Skeletal muscle tissue (tissue), 4 donors: Measurements from ENCODE around the gene TMPRSS5. TPM values are rescaled to one million over a fixed set of nuclear protein-coding genes. Genes with fewer than 3 reads are reported as not detected.

Experiments used
- H3K27ac ChIP-seq: one replicate; pipeline ENCODE4 v1.7.0; 2013; ENCODE audit warnings: mild to moderate bottlenecking, low read depth, low read length, inconsistent platforms
- H3K27me3 ChIP-seq, 3 donors: one replicate each; pipeline ENCODE4 v1.7.0; 2013; ENCODE audit warnings: low read length in 3 of 3; ENCODE audit not compliant: control insufficient read depth in 3 of 3, insufficient read depth in 3 of 3
- H3K36me3 ChIP-seq, 3 donors: one replicate each; pipeline ENCODE4 v1.7.0; 2013; ENCODE audit warnings: low read length in 3 of 3; ENCODE audit not compliant: control insufficient read depth in 3 of 3, insufficient read depth in 3 of 3
- H3K4me1 ChIP-seq, 3 donors: one replicate each; pipeline ENCODE4 v1.7.0; 2013; ENCODE audit warnings: low read length in 3 of 3, mild to moderate bottlenecking in 3 of 3; ENCODE audit not compliant: control insufficient read depth in 3 of 3, insufficient read depth in 3 of 3
- H3K4me3 ChIP-seq, 3 donors: one replicate each; pipeline ENCODE4 v1.7.0; 2013; ENCODE audit warnings: low read length in 3 of 3
- H3K9ac ChIP-seq, 3 donors: one replicate each; pipeline ENCODE4 v1.7.0; 2013; ENCODE audit warnings: low read length in 3 of 3, mild to moderate bottlenecking in 3 of 3, moderate library complexity in 2 of 3, low read depth in 1 of 3
- H3K9me3 ChIP-seq, 3 donors: one replicate each; pipeline ENCODE4 v1.7.0; 2013; ENCODE audit warnings: low read length in 3 of 3; ENCODE audit not compliant: control insufficient read depth in 3 of 3
- total RNA-seq: library from RNA; depleted of rRNA; stranded (reverse); fragments of >200 nt; gene quantifications from one replicate; pipeline ENCODE4 v1.2.3, GENCODE V29; 2014
- donor health status: Osteomylitis.

TMPRSS5 gene
- total RNA-seq, 1 donor from 2014 or later = 2.1 TPM

DNA sequence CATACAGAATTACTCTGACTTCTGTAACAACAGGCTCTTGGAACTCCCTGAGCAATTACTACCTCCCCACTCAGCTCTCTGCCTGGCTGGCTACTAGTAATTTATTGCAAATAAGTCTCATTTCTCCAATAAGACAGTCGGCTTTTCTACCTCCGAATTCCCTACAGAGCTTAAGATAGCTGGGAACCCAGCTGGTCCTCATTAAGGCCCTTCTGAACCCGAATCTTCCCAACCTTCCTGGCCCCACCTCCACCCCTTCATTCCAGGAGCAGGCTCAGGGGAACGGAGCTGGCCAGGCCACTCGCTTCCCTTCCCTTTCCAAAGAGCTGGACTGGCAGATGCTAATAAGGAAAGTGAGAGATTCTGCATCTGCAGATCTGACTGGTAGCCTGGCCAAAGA is 21.6 kb downstream of the TMPRSS5 start:
- Histone ChIP-seq H3K9me3 (no peaks in the 10 kb centered on the region), H3K27me3 (peaks cover 0 to 10% (median 0%) of the 10 kb centered on the region in 3 donors), H3K9ac (no peak overlapping the region), H3K4me1 (peaks cover 0 to 3% (median 0%) of the 10 kb centered on the region in 3 donors), H3K36me3 (no peaks in the 10 kb centered on the region), H3K4me3 (no peak overlapping the region), H3K27ac (no peak overlapping the region)

DNA sequence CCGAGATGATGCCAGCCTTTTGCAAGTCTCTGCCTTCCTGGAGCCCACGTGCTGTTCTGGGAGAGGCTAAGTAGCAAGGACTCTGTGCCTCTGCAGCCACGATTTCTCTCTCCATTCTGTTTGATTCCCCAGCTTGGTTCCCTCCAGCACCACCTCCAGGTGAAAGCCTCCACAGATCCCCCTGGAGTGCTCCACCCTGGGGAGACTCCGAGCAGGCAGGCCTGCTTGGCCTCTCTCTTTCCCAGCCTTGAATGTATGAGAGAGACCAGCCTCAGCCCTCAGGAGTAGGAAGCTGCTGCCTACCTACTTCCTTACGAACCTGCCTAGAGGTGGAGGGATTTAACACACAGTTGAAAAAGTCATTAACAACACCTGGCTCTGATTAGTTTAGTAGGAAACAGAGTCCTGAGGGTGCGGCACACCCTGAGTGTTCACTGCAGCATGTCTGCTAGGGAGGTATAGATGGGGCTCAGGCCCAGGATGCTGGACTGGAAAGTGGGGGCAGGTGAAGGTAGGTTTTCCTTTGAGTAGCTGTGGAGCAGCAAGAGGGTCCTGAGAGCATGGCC is 22.5 kb downstream of the TMPRSS5 start:
- no peak overlapping the region for H3K9ac ChIP-seq
- peaks cover 0 to 10% (median 0%) of the 10 kb centered on the region in 3 donors for H3K27me3 ChIP-seq
- H3K9me3 ChIP-seq = no peaks in the 10 kb centered on the region

DNA sequence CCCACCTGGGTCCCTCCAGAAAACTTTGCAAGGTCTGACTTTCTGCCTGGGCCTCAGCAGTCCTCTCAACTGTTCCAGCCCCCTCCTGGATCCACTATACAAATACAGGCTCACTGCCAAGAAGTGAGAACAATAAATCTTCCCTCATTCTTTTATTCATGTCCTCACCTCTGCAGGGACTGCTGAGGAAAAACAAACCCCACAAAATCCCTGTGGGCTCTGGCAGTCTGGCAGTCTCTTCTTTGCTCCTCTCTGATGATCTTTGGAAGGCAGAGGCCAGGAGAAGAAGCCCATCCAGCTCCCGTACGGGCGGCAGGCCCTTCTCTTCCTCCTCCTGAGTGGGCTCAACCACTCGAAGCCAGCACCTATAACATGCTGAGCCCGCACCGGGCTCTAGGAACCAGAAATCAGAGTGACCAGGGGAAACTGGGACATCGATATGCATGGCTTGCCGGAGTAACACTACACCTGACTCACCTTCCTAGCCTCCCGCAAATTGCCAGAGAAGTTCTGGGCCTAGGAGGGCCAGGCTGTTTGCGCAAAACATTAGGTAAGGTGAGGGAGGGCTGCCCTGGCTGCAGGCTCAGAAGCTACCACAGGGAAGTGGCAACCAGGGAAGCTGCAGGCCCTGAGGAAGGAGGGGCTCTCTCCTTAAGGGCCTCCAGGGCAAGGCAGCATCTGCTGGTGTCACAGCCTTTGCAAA is 24.2 kb downstream of the TMPRSS5 start:
- Histone ChIP-seq H3K9ac (no peak overlapping the region), H3K4me3 (no peak overlapping the region), H3K36me3 (no peaks in the 10 kb centered on the region), H3K9me3 (no peaks in the 10 kb centered on the region), H3K4me1 (peaks cover 0 to 3% (median 0%) of the 10 kb centered on the region in 3 donors), H3K27ac (no peak overlapping the region), H3K27me3 (peaks cover 0 to 14% (median 0%) of the 10 kb centered on the region in 3 donors)

More for the DNA sequence above, 22.5 kb downstream of the TMPRSS5 start:
- Histone ChIP-seq H3K27ac (no peak overlapping the region), H3K4me1 (peaks cover 0 to 3% (median 0%) of the 10 kb centered on the region in 3 donors), H3K36me3 (no peaks in the 10 kb centered on the region), H3K4me3 (no peak overlapping the region)

DNA sequence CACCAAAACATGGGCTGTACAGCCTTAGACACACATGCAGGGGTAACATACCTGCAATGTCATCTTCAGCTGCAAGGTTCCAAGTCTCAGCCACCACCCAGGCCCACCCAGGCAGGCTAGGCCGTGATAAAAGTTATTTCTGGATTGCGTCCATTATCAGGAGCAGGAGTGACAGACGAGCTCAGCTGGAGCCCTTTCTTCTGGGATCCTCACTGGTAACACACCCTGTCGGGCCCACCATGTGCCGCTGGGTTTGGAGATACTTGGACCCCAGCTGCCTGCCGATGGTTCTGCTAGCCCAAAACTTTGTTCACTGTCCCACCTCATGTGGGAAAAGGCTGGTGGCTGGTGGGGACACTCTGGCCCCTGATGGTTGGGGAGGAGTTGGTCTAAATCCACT is 24.8 kb downstream of the TMPRSS5 start:
- no peak overlapping the region for H3K27ac ChIP-seq

DNA sequence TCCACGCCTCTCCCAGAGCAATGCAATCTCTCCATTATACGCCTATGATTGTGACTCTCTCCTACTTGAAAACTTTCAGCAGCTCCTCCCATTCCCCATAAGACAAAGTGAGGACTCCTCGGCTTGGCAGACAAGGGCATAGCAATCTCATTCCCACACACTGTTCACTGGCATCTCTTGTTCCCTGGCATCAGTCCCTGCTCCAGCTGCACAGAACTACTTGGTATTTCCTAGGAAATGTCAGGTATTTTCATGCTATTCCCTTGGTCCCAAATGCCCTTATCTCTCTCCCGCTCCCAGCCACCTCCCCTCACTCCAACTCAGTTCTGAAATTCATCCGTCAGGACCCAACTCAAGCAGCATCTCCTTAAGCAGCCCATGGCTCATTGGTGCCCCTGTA is 28.4 kb downstream of the TMPRSS5 start:
- no peak overlapping the region for H3K4me3 ChIP-seq
- no peaks in the 10 kb centered on the region for H3K36me3 ChIP-seq
- H3K27me3 ChIP-seq = peaks cover 0 to 14% (median 0%) of the 10 kb centered on the region in 3 donors
- H3K4me1 ChIP-seq = peaks cover 10 to 13% (median 13%) of the 10 kb centered on the region in 3 donors
- H3K9ac ChIP-seq = no peak overlapping the region
- no peak overlapping the region for H3K27ac ChIP-seq
- H3K9me3 ChIP-seq = no peaks in the 10 kb centered on the region

More for the DNA sequence above, 24.8 kb downstream of the TMPRSS5 start:
- Histone ChIP-seq H3K4me3 (no peak overlapping the region), H3K9me3 (no peaks in the 10 kb centered on the region), H3K9ac (no peak overlapping the region), H3K27me3 (peaks cover 0 to 14% (median 0%) of the 10 kb centered on the region in 3 donors), H3K4me1 (peaks cover 0 to 3% (median 0%) of the 10 kb centered on the region in 3 donors), H3K36me3 (no peaks in the 10 kb centered on the region)

DNA sequence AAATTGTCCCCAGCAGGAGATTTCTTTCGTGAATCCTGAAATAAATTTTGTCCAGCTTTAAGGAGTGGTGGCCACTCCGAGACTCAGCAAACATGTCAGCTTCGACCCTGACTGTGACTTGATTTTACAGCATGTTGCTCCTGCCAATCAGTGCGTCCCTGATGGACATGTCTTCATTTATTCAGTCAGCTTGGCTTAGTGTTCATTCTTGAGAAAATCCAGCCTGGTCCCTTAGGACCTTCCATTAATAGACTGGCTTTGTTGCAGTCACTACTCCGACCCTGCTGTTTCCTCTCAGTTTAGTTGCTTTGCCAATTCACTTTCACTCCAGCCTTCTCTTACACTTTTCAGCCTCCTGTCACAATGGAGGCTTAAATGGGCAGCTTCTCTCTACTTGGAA is 30.5 kb downstream of the TMPRSS5 start:
- Histone ChIP-seq H3K9ac (no peak overlapping the region), H3K4me3 (no peak overlapping the region), H3K4me1 (peaks cover 10 to 13% (median 13%) of the 10 kb centered on the region in 3 donors), H3K36me3 (no peaks in the 10 kb centered on the region), H3K9me3 (no peaks in the 10 kb centered on the region), H3K27ac (no peak overlapping the region), H3K27me3 (peaks cover 0 to 10% (median 0%) of the 10 kb centered on the region in 3 donors)

DNA sequence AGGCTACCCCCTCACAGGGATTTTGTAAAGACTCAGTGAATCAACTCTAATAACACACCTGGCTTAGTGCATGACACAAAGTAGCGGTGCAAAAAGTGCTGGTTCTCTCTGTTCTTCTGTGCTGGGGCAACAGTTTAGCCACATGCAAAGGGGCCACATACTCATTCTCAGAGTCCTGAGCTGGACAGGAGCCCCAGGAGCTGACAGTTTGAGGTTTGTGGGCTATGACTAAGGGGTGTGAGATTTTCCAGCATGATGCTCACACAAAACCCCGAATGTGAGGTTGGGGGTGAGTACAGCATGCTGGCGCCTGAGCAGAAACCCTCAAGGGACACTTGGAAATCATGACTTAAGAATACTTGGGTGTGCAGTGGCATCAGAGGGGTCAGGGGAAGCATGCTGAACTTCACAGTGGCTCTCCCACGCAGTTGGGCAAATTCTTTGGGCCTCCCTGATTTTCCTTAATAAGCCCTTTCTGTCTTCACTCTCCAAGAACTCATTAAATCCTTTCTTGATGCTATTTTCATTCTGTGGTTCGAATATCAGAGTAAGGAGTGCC is 31.0 kb downstream of the TMPRSS5 start:
- Histone ChIP-seq H3K9ac (no peak overlapping the region), H3K27ac (no peak overlapping the region)

DNA sequence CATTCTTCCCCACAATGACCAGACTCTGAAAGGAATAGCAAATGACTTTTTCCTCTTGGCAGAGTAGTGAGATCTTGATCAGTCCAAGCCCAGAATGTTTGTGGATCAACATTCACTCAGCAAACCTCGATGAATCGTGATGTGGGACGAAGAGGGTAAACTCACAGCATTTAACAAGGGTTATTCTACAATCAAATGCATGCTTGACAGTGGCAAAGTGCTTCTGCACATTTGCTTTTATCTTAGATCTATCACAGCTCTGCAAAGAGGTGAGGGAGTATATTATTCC is 31.8 kb downstream of the TMPRSS5 start:
- no peaks in the 10 kb centered on the region for H3K9me3 ChIP-seq

More for the DNA sequence above, 31.0 kb downstream of the TMPRSS5 start:
- Histone ChIP-seq H3K9me3 (no peaks in the 10 kb centered on the region), H3K4me1 (peaks cover 10 to 13% (median 13%) of the 10 kb centered on the region in 3 donors), H3K4me3 (no peak overlapping the region), H3K27me3 (peaks cover 0 to 9% (median 0%) of the 10 kb centered on the region in 3 donors), H3K36me3 (no peaks in the 10 kb centered on the region)

DNA sequence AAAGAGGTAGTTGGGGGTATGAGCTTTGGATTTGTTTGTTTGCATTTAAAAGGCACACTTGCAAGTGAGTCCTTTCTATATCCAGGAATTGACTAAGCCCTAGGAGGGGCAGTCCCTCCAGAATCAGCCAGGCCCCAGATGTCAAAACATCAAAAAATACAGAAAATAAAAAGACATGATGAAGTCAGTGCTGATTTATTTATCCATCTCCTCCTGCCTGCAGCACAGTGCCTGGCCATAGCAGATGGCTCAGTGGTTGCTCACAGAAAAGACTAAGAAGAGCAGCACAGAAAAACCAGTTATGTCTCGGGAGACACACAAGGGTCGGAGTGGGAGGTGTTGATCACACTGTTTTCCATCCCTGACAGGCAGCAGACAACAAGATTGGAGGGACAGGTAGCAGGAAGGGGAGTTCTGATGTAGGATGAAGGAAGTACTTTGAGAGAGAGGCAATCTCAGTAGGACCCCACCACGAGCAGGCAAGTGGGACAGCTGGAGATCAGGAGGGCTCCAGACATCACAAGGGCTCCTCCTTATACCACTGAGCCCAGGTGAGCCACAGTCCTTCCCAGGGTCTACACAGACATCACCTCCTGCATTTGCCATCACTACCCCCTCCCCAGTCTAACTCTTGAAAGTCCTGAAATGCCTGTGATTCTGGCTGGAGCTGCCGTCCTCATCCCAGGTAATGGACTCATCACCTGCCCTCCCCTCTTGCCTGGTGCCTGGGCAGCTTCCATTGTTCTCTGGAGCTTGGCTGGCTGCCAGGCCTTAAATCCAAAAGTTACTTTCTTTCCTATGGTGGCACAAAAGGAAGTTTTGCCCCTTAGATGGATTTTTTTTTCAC is 32.3 kb downstream of the TMPRSS5 start:
- peaks cover 10 to 13% (median 13%) of the 10 kb centered on the region in 3 donors for H3K4me1 ChIP-seq
- no peak overlapping the region for H3K27ac ChIP-seq
- H3K36me3 ChIP-seq = no peaks in the 10 kb centered on the region
- H3K9me3 ChIP-seq = no peaks in the 10 kb centered on the region
- peaks cover 0 to 4% (median 0%) of the 10 kb centered on the region in 3 donors for H3K27me3 ChIP-seq
- no peak overlapping the region for H3K9ac ChIP-seq
- no peak overlapping the region for H3K4me3 ChIP-seq

More for the DNA sequence above, 31.8 kb downstream of the TMPRSS5 start:
- no peak overlapping the region for H3K27ac ChIP-seq
- no peaks in the 10 kb centered on the region for H3K36me3 ChIP-seq
- H3K9ac ChIP-seq = no peak overlapping the region
- H3K4me1 ChIP-seq = peaks cover 10 to 13% (median 13%) of the 10 kb centered on the region in 3 donors
- H3K4me3 ChIP-seq = no peak overlapping the region
- H3K27me3 ChIP-seq = peaks cover 0 to 4% (median 0%) of the 10 kb centered on the region in 3 donors
